ENCODE results near the gene PTTG1IP. TPM values are rescaled to one million over a fixed set of nuclear protein-coding genes. Genes with fewer than 3 reads are reported as not detected.
A peak's percentile ranks its signal among the peaks of the same experiment; 100 is the strongest.

PTTG1IP gene
- total and polyA plus RNA-seq, 2 of the 4 experiments (the other 2 are of a cell fraction), result 167 to 194 TPM

DNA sequence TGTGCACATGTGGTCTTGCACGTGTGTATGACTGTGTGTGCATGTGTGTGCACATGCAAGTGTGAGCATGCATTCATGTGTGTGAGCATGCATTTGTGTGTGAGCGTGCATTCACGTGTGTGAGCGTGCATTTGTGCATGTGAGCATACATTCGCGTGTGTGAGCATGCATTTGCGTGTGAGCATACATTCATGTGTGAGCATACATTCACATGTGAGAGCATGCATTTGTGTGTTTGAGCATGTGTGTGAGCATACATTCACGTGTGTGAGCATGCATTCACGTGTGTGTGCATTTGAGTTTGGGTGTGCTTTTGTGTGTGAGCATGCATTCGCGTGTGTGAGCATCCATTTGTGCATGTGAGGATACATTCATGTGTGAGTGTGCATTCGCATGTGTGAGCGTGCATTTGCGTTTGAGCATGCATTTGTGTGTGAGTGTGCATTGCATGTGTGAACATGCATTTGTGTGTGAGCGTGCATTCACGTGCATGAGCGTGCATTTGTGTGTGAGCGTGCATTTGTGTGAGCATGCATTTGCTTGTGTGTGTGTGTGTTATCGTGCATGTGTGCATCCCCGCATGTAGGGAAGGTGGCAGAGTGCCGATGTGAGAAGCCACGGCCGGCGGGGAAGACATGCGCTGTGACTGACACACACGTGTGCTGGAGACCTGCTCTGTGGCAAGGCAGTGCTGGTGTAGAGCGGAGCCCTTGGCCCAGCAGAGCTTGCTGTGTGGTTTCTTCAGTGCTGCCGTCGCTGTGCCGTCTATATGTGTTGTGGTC is 29.0 kb upstream of the PTTG1IP start:
- ChIA-PET POLR2A (ENCODE audit: unreplicated experiment) (no interaction called here), CTCF (no interaction called here)
- Histone ChIP-seq H3K4ac (ENCODE audit: low read depth, low read length) (no peak overlapping the region), H2AK9ac (replicated peaks; ENCODE audit: low read depth, low read length, poor library complexity) (peak overlapping the region; percentile 37), H3K4me2 (ENCODE audit: low read depth, low read length) (no peak overlapping the region), H2BK5ac (ENCODE audit: low read depth, low read length, poor library complexity, severe bottlenecking) (no peak overlapping the region), H3K4me3 (ENCODE audit: insufficient read depth, low read depth, low read length) (no peak overlapping the region), H3K9me3 (ENCODE audit: control insufficient read depth, insufficient read depth, low read length) (no peaks in the 10 kb centered on the region), H3K4me1 (ENCODE audit: control insufficient read depth, insufficient read depth, low read length) (peaks cover under 1% of the 10 kb centered on the region; the same call in 1 of the 2 replicates), H3K79me1 (ENCODE audit: low read depth in 1 of 2, low read length in 2 of 2) (no peaks in the 10 kb centered on the region), H3K36me3 (ENCODE audit: control insufficient read depth, insufficient read depth, low read length) (no peaks in the 10 kb centered on the region), H3K18ac (ENCODE audit: low read depth, low read length) (no peak overlapping the region), H3K9me1 (ENCODE audit: insufficient read depth, low read length) (peaks cover 15% of the 10 kb centered on the region; the same call in 1 of the 2 replicates), H4K8ac (ENCODE audit: low read depth in 2 of 2, low read length in 2 of 2) (no peak overlapping the region), H3K9ac (ENCODE audit: low read depth, low read length) (no peak overlapping the region), H2AFZ (replicated peaks; ENCODE audit: low read length, poor library complexity) (no peak overlapping the region), H2BK20ac (ENCODE audit: low read depth, low read length) (no peak overlapping the region), H3K56ac (ENCODE audit: extremely low read depth, insufficient read depth, low read length) (no peak overlapping the region), H3K27me3 (ENCODE audit: control insufficient read depth, insufficient read depth, low read length) (peaks cover 80% of the 10 kb centered on the region), H4K91ac (ENCODE audit: insufficient read depth, low read depth, low read length) (no peak overlapping the region), H2BK15ac (ENCODE audit: low read depth, low read length) (no peak overlapping the region), H2AK5ac (ENCODE audit: low read depth, low read length) (no peak overlapping the region), H3K14ac (replicated peaks; ENCODE audit: low read depth, low read length) (no peak overlapping the region), H3K23ac (ENCODE audit: low read depth, low read length) (no peak overlapping the region), H4K5ac (ENCODE audit: low read depth, low read length) (no peak overlapping the region), H3K27ac (ENCODE audit: insufficient read depth, low read length) (no peak overlapping the region), H2BK120ac (ENCODE audit: low read depth, low read length) (no peak overlapping the region), H4K20me1 (ENCODE audit: insufficient read depth, low read length) (no peaks in the 10 kb centered on the region)
- intact Hi-C loops (cut with micrococcal nuclease) (no loop called here), in situ Hi-C loops (cut with MboI; ENCODE audit: low sequenced_read_pairs) (no loop called here), dilution Hi-C loops (cut with HindIII; ENCODE audit: low sequenced_read_pairs, unreplicated experiment) (no loop called here)
- whole genome bisulfite sequencing, 2 experiments (ENCODE audit: extremely low coverage in 2 of 2, insufficient read length in 1 of 2), result 85% methylated on average over 25 of the region's 30 CpGs; no CpG with 5 or more reads in 1 of the 2 experiments
- TF ChIP-seq RCOR1 (IDR thresholded peaks at IDR 0.05; ENCODE audit: insufficient replicate concordance, low read length), result no peak
- TF ChIP-seq, protein P1, sequence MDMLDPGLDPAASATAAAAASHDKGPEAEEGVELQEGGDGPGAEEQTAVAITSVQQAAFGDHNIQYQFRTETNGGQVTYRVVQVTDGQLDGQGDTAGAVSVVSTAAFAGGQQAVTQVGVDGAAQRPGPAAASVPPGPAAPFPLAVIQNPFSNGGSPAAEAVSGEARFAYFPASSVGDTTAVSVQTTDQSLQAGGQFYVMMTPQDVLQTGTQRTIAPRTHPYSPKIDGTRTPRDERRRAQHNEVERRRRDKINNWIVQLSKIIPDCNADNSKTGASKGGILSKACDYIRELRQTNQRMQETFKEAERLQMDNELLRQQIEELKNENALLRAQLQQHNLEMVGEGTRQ (IDR thresholded peaks at IDR 0.05; ENCODE audit: low read depth, low read length), result no peak
- TF ChIP-seq ELK1 (IDR thresholded peaks at IDR 0.05; ENCODE audit: borderline replicate concordance, low read depth, low read length), result no peak
- TF ChIP-seq MAZ (IDR thresholded peaks at IDR 0.05; ENCODE audit: borderline replicate concordance, low read depth, low read length), result no peak
- no peak for TF ChIP-seq NFE2L2 (IDR thresholded peaks at IDR 0.05; ENCODE audit: low read depth, low read length)
- no peak for TF ChIP-seq MXI1 (IDR thresholded peaks at IDR 0.05; ENCODE audit: borderline replicate concordance, low read depth, low read length)
- TF ChIP-seq CHD1 (IDR thresholded peaks at IDR 0.05; ENCODE audit: low read depth, low read length), result no peak
- no peak for TF ChIP-seq CEBPB (IDR thresholded peaks at IDR 0.05; ENCODE audit: low read depth, low read length)
- no peak for TF ChIP-seq RFX5 (IDR thresholded peaks at IDR 0.05; ENCODE audit: low read depth, low read length)
- TF ChIP-seq FOS (IDR thresholded peaks at IDR 0.05; ENCODE audit: low read depth, low read length), result no peak
- no peak for TF ChIP-seq MAFK (IDR thresholded peaks at IDR 0.05; ENCODE audit: low read depth, low read length)
- TF ChIP-seq BHLHE40 (IDR thresholded peaks at IDR 0.05; ENCODE audit: low read depth, low read length), result no peak
- no peak for TF ChIP-seq SMC3 (IDR thresholded peaks at IDR 0.05; ENCODE audit: low read depth, low read length)
- TF ChIP-seq POLR2A (IDR thresholded peaks at IDR 0.05; ENCODE audit: low read depth, low read length), result no peak
- no peak for TF ChIP-seq RAD21 (IDR thresholded peaks at IDR 0.05; ENCODE audit: low read length)
- TF ChIP-seq CTCF (conservative IDR thresholded peaks at IDR 0.05; ENCODE audit: low read depth, low read length), result no peak
- DNase-seq, result no peak
- BruUV-seq (replicated peaks), result no TSS peak
- ATAC-seq (ENCODE audit: low read depth), result no peak

Data from IMR-90 (cell line).